H1 (cell line): ENCODE data around the gene P2RX5. TPM values are rescaled to one million over a fixed set of nuclear protein-coding genes. Genes with fewer than 3 reads are reported as not detected.

Experiments
- CTCF ChIA-PET: fragments of 300-600 bp; sonication (Branson Sonifier 250); formaldehyde crosslinking; loops from one replicate; lab custom pipeline; 2021; ENCODE audit not compliant: partially characterized antibody; lab: Charles Lee
- POLR2A ChIA-PET: fragments of 300-600 bp; sonication (Branson Sonifier 250); formaldehyde crosslinking; loops from one replicate; lab custom pipeline; 2021; ENCODE audit warnings: inconsistent platforms; ENCODE audit not compliant: partially characterized antibody; lab: Charles Lee
- DNase-seq, 2 experiments: peaks; one replicate each; pipeline versions ENCODE4 v3.0.0 to v3.0.0-alpha.2; 2010 to 2022; ENCODE audit warnings: low spot score in 2 of 2, low read depth in 1 of 2, mixed read lengths in 1 of 2
- FAIRE-seq: peaks from 2 replicates; lab custom pipeline; 2011; peaks lifted over from hg19 to GRCh38; lab: Jason Lieb, UNC
- H2AFZ ChIP-seq: 2 replicates; pipeline ENCODE4 v1.8.1; 2012; ENCODE audit warnings: low read length, inconsistent platforms
- H2AK5ac ChIP-seq: 2 replicates; pipeline ENCODE4 v1.6.1; 2013; ENCODE audit warnings: low read depth, low read length
- H2BK120ac ChIP-seq: replicated peaks from 2 replicates; pipeline ENCODE3; 2013; ENCODE audit warnings: low read depth, low read length, inconsistent platforms
- H2BK12ac ChIP-seq: 2 replicates; pipeline ENCODE4 v1.6.1; 2013; ENCODE audit warnings: low read depth, low read length
- H2BK15ac ChIP-seq: 2 replicates; pipeline ENCODE4 v1.6.1; 2013; ENCODE audit warnings: low read length
- H2BK20ac ChIP-seq: 2 replicates; pipeline ENCODE4 v1.6.1; 2013; ENCODE audit warnings: low read length
- H2BK5ac ChIP-seq: 2 replicates; pipeline ENCODE4 v1.6.1; 2013; ENCODE audit warnings: low read depth, low read length
- H3K14ac ChIP-seq: 2 replicates; pipeline ENCODE4 v1.6.1; 2013; ENCODE audit warnings: inconsistent platforms; ENCODE audit not compliant: insufficient read length
- H3K18ac ChIP-seq: 2 replicates; pipeline ENCODE4 v1.6.1; 2013; ENCODE audit warnings: low read length; ENCODE audit errors: extremely low read depth
- H3K23ac ChIP-seq: 2 replicates; pipeline ENCODE4 v1.6.1; 2013; ENCODE audit warnings: inconsistent platforms; ENCODE audit not compliant: insufficient read length
- H3K23me2 ChIP-seq: 2 replicates; pipeline ENCODE4 v1.6.1; 2013; ENCODE audit warnings: low read depth, low read length
- H3K27ac ChIP-seq: 2 replicates; pipeline ENCODE4 v1.6.1; 2011; ENCODE audit warnings: low read depth, low read length, inconsistent platforms
- H3K27me3 ChIP-seq, 4 experiments: replicated peaks in 1 of 4; 1 replicate in 1 of 4; 2 replicates in 3 of 4; pipeline versions ENCODE4 v1.6.1 to v1.8.1; 2011 to 2013; ENCODE audit warnings: low read length in 3 of 4, mild to moderate bottlenecking in 3 of 4, inconsistent platforms in 2 of 4, mixed read lengths in 2 of 4, moderate library complexity in 1 of 4; ENCODE audit not compliant: control insufficient read depth in 3 of 4, insufficient read depth in 3 of 4; ENCODE audit errors: extremely low read depth in 1 of 4
- H3K36me3 ChIP-seq, 4 experiments: 2 replicates each; pipeline versions ENCODE4 v1.6.1 to v1.8.1; 2011 to 2013; ENCODE audit warnings: mild to moderate bottlenecking in 4 of 4, low read length in 3 of 4, moderate library complexity in 2 of 4, control low read depth in 1 of 4, inconsistent platforms in 1 of 4; ENCODE audit not compliant: insufficient read depth in 4 of 4, control insufficient read depth in 2 of 4
- H3K4ac ChIP-seq: replicated peaks from 2 replicates; pipeline ENCODE3; 2013; ENCODE audit warnings: low read length, low read depth, mixed read lengths, inconsistent platforms; ENCODE audit not compliant: insufficient read length
- H3K4me1 ChIP-seq, 4 experiments: replicated peaks in 1 of 4; 1 replicate in 1 of 4; 2 replicates in 3 of 4; pipeline versions ENCODE4 v1.6.1 to v1.8.1; 2011 to 2013; ENCODE audit warnings: low read length in 3 of 4, inconsistent platforms in 2 of 4, mixed read lengths in 1 of 4; ENCODE audit not compliant: insufficient read depth in 4 of 4, control insufficient read depth in 3 of 4
- H3K4me2 ChIP-seq, 2 experiments: 2 replicates each; pipeline versions ENCODE4 v1.6.1 to v1.8.1; 2011 to 2013; ENCODE audit warnings: low read depth in 2 of 2, low read length in 2 of 2, control low read depth in 1 of 2, inconsistent platforms in 1 of 2, mild to moderate bottlenecking in 1 of 2; ENCODE audit not compliant: insufficient read depth in 1 of 2
- H3K4me3 ChIP-seq, 4 experiments: fragments of 200-600, 300-600 bp in 1 of 4; sonication (generic), shearing (Covaris generic), sonication (Bioruptor Twin) in 1 of 4; 2 replicates each; pipeline versions ENCODE4 v1.5.1 to v1.8.1; 2011 to 2016; ENCODE audit warnings: low read length in 4 of 4, low read depth in 3 of 4, control low read depth in 2 of 4, inconsistent platforms in 2 of 4, mild to moderate bottlenecking in 2 of 4, mixed read lengths in 1 of 4, moderate library complexity in 1 of 4; ENCODE audit not compliant: insufficient read depth in 2 of 4; ENCODE audit errors: extremely low read depth in 1 of 4
- H3K56ac ChIP-seq: replicated peaks from 2 replicates; pipeline ENCODE3; 2013; ENCODE audit warnings: low read depth, mild to moderate bottlenecking, mixed read lengths, low read length, inconsistent platforms; ENCODE audit not compliant: insufficient read length
- H3K79me1 ChIP-seq: 2 replicates; pipeline ENCODE4 v1.6.1; 2013; ENCODE audit warnings: low read depth, low read length, control low read depth
- H3K79me2 ChIP-seq, 2 experiments: 2 replicates each; pipeline versions ENCODE4 v1.6.1 to v1.8.1; 2012 to 2013; ENCODE audit warnings: low read length in 2 of 2, mild to moderate bottlenecking in 2 of 2, inconsistent platforms in 1 of 2; ENCODE audit not compliant: insufficient read depth in 2 of 2, control insufficient read depth in 1 of 2
- H3K9ac ChIP-seq, 4 experiments: replicated peaks in 1 of 4; 1 replicate in 1 of 4; 2 replicates in 3 of 4; pipeline versions ENCODE4 v1.6.1 to v1.8.1; 2011 to 2013; ENCODE audit warnings: low read depth in 3 of 4, low read length in 3 of 4, control low read depth in 2 of 4, mild to moderate bottlenecking in 2 of 4, moderate library complexity in 2 of 4, inconsistent platforms in 1 of 4; ENCODE audit errors: extremely low read depth in 1 of 4
- H3K9me3 ChIP-seq, 2 experiments: 2 replicates each; pipeline versions ENCODE4 v1.6.1 to v1.8.1; 2012 to 2013; ENCODE audit warnings: mild to moderate bottlenecking in 2 of 2, moderate library complexity in 2 of 2, control low read depth in 1 of 2, inconsistent platforms in 1 of 2, low read depth in 1 of 2, low read length in 1 of 2, mixed read lengths in 1 of 2; ENCODE audit not compliant: insufficient read depth in 2 of 2
- H4K20me1 ChIP-seq, 2 experiments: replicated peaks in 1 of 2; 2 replicates each; pipeline versions ENCODE3 to v1.8.1; 2011 to 2013; ENCODE audit warnings: inconsistent platforms in 2 of 2, low read length in 2 of 2, mild to moderate bottlenecking in 1 of 2; ENCODE audit not compliant: insufficient read depth in 2 of 2, control insufficient read depth in 1 of 2
- H4K5ac ChIP-seq: 2 replicates; pipeline ENCODE4 v1.6.1; 2013; ENCODE audit warnings: low read length, low read depth, mixed read lengths, inconsistent platforms; ENCODE audit not compliant: insufficient read length
- H4K8ac ChIP-seq: 2 replicates; pipeline ENCODE4 v1.8.0; 2013; ENCODE audit warnings: mild to moderate bottlenecking, moderate library complexity, low read length, inconsistent platforms; ENCODE audit not compliant: insufficient read depth; ENCODE audit errors: extremely low read depth
- H4K91ac ChIP-seq: replicated peaks from 2 replicates; pipeline ENCODE3; 2013; ENCODE audit warnings: low read length, mixed read lengths, inconsistent platforms; ENCODE audit not compliant: insufficient read length
- BRCA1 ChIP-seq: IDR thresholded peaks from 2 replicates; pipeline ENCODE4 v1.6.1; 2012; ENCODE audit warnings: low read depth, low read length, improper control_type of control experiment
- CBX5 ChIP-seq: fragments of 300-800, 300-1000 bp; sonication (generic); IDR thresholded peaks from 2 replicates; pipeline ENCODE4 v1.7.1; 2016; ENCODE audit warnings: antibody characterized with exemption, low read length, low read depth
- CREB1 ChIP-seq: IDR thresholded peaks from 2 replicates; pipeline ENCODE4 v1.6.1; 2012; ENCODE audit warnings: inconsistent platforms
- MAFK ChIP-seq: IDR thresholded peaks from 2 replicates; pipeline ENCODE4 v1.6.1; 2012; ENCODE audit warnings: low read depth, mild to moderate bottlenecking, improper control_type of control experiment, low read length
- SIX5 ChIP-seq: IDR thresholded peaks from 2 replicates; pipeline ENCODE4 v1.6.1; 2011; ENCODE audit warnings: mild to moderate bottlenecking, low read depth, low read length
- SP1 ChIP-seq: IDR thresholded peaks from 2 replicates; pipeline ENCODE4 v1.6.1; 2011; ENCODE audit warnings: low read depth, low read length
- SP2 ChIP-seq: IDR thresholded peaks from 2 replicates; pipeline ENCODE4 v1.6.1; 2012; ENCODE audit warnings: mild to moderate bottlenecking, low read length, inconsistent platforms
- WGBS, 2 experiments: shearing (Covaris generic) in 1 of 2; methylation state at CpG; one replicate each; pipeline versions ENCODE4 v1.1.6 to v1.1.7; 2013 to 2015; ENCODE audit warnings: low lambda C conversion rate in 2 of 2, mixed read lengths in 2 of 2, inconsistent platforms in 1 of 2, low coverage in 1 of 2, missing lambda C conversion rate in 1 of 2; ENCODE audit not compliant: insufficient replicate concordance in 2 of 2, insufficient coverage in 1 of 2, insufficient read length in 1 of 2; ENCODE audit errors: extremely low coverage in 1 of 2, missing lambda C conversion rate in 1 of 2; 5-methylcytosine and 5-hydroxymethylcytosine counted together
- polyA plus RNA-seq, 7 experiments: library from polyadenylated mRNA; depleted of rRNA in 3 of 7; stranded (reverse) in 5 of 7; unstranded in 2 of 7; fragments of >200 nt in 5 of 7; fragments of 200-250 nt in 2 of 7; gene quantifications; 1 replicate in 5 of 7; 2 replicates in 1 of 7; 4 replicates in 1 of 7; pipeline versions ENCODE4 v1.2.1 to v1.2.3, GENCODE V29; 2011 to 2013; ENCODE audit warnings: missing spikeins in 2 of 7, mixed read lengths in 2 of 7
- total RNA-seq: library from RNA; stranded (reverse); fragmentation: NEBNext Ultra II Directional; extraction: Animal tissue kit (Norgen Biotek cat#: 25700); gene quantifications from 2 replicates; pipeline ENCODE4 v1.2.1, GENCODE V29; 2021

P2RX5 gene
- total and polyA plus RNA-seq, 2 of the 8 experiments (the other 6 are each of a cell fraction or from before 2014, with no cell fraction given): 12.0 to 15.6 TPM

- no peak overlapping the region for H3K18ac ChIP-seq
- CTCF ChIA-PET: interaction anchor here (1.2 kb wide), 1 partner anchor 8 kb away, joined by 5 read pairs; no protein-coding TSS in a partner anchor
- peaks cover 0 to 4% of the 10 kb centered on the region in 2 experiments; a peak in 2 of 4 replicates for H3K79me2 ChIP-seq
- no peak for DNase-seq
- H2BK12ac ChIP-seq: no peak overlapping the region
- no peak overlapping the region for H4K8ac ChIP-seq
- H2BK15ac ChIP-seq: no peak overlapping the region
- no peak overlapping the region for H3K23ac ChIP-seq
- peaks cover 6% of the 10 kb centered on the region; the same call in 1 of the 2 replicates for H3K23me2 ChIP-seq
- H4K5ac ChIP-seq: no peak overlapping the region
- H3K56ac ChIP-seq: no peak overlapping the region
- H3K14ac ChIP-seq: no peak overlapping the region
- no peaks in the 10 kb centered on the region for H3K27me3 ChIP-seq
- H3K36me3 ChIP-seq: peaks cover 3 to 8% (median 3%) of the 10 kb centered on the region in 4 experiments; a peak in 5 of 8 replicates
- 84% methylated on average over 7 of the region's 7 CpGs; no CpG with 5 or more reads in 1 of the 2 experiments for WGBS, 2 experiments
- H3K4me3 ChIP-seq: no peak overlapping the region
- no peak overlapping the region for H4K91ac ChIP-seq
- FAIRE-seq: peak; percentile 39
- H3K27ac ChIP-seq: no peak overlapping the region
- H2BK120ac ChIP-seq: no peak overlapping the region
- H3K4me2 ChIP-seq: no peak overlapping the region; a peak in 1 of 4 replicates
- no peak overlapping the region for H2AK5ac ChIP-seq
- no peak overlapping the region for H2BK20ac ChIP-seq
- H3K4me1 ChIP-seq: peaks cover 0 to 8% (median 5%) of the 10 kb centered on the region in 4 experiments; a peak in 3 of 7 replicates
- no peaks in the 10 kb centered on the region for H3K9me3 ChIP-seq
- H3K9ac ChIP-seq: no peak overlapping the region
- TF ChIP-seq CBX5 (no peak), SP2 (no peak), BRCA1 (no peak), SP1 (no peak), SIX5 (no peak), MAFK (no peak), CREB1 (no peak)
- TF ChIP-seq, all 59 proteins: peak for 0
- Histone ChIP-seq H2BK5ac (no peak overlapping the region), H3K4ac (no peak overlapping the region), H3K79me1 (no peaks in the 10 kb centered on the region; the same call in 1 of the 2 replicates), H2AFZ (no peak overlapping the region), H4K20me1 (peaks cover 0 to 5% of the 10 kb centered on the region in 2 experiments)
- POLR2A ChIA-PET: interaction anchor here (1.2 to 1.9 kb wide), 5 partner anchors 9 to 28 kb away, joined by 3 to 6 read pairs (median 6); partner anchors contain the start of genes EMC6 and TAX1BP3
These were observed 55.9 kb downstream of the P2RX5 start for GRCh38 chr17:3639981-3640596.
